Mucosa of rectum (tissue), 2 donors: ENCODE results near the gene NLGN1.

Source experiments
- H3K27ac ChIP-seq, 2 donors: one replicate each; pipeline ENCODE4 v1.7.0; 2013; ENCODE audit warnings: inconsistent platforms in 2 of 2, low read depth in 2 of 2, low read length in 2 of 2
- H3K27me3 ChIP-seq, 2 donors: one replicate each; pipeline ENCODE4 v1.7.0; 2013; ENCODE audit warnings: low read length in 2 of 2; ENCODE audit not compliant: control insufficient read depth in 2 of 2, insufficient read depth in 2 of 2
- H3K36me3 ChIP-seq, 2 donors: one replicate each; pipeline ENCODE4 v1.7.0; 2013; ENCODE audit warnings: low read length in 2 of 2; ENCODE audit not compliant: control insufficient read depth in 2 of 2, insufficient read depth in 2 of 2
- H3K4me1 ChIP-seq, 2 donors: one replicate each; pipeline ENCODE4 v1.7.0; 2013; ENCODE audit warnings: low read length in 2 of 2, mild to moderate bottlenecking in 1 of 2; ENCODE audit not compliant: control insufficient read depth in 2 of 2, insufficient read depth in 2 of 2
- H3K4me3 ChIP-seq, 2 donors: one replicate each; pipeline ENCODE4 v1.7.0; 2013; ENCODE audit warnings: low read length in 2 of 2
- H3K9ac ChIP-seq, 2 donors: one replicate each; pipeline ENCODE4 v1.7.0; 2013; ENCODE audit warnings: low read length in 2 of 2, low read depth in 1 of 2, mild to moderate bottlenecking in 1 of 2
- H3K9me3 ChIP-seq, 2 donors: one replicate each; pipeline ENCODE4 v1.7.0; 2013; ENCODE audit warnings: low read length in 2 of 2; ENCODE audit not compliant: control insufficient read depth in 2 of 2
- donor health status: healthy.
- donor health status: Normal muscosa, but diverticular disease.

The NLGN1 gene

DNA sequence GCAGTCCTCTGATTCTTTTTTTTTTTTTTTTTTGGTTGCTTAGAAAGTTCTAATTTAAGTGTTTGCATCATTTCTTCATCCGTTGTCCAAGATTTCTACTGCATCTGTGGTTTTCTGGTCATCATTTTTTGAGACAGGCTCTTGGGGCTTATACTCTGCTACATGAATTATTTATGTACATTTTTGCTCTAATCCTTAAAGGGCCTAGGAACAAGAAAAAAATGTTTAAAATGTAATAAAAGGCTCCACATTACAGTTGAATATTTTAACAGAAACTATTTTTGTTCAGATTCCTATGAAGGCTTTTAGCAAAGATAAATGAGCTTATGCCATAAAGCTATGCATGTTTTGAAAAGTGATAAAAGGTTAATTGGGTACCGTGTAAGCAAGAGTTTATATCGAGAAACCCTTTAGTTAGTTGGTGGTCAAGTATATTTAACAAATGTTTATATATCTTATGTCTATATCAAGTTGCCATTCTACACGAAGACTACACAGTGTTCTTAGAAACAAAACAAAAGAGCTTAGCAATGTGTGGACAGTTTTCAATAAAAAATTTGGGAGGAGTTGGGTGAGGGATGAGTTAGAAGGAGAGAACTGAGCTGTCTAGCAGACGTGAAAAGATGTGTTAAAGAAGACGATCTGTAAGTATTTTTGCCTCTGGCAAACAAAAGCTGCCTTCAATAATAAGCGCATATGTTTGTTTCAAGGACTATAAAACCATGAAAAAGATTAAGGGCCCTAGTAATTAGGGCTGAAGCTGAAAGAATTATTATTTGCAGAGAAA is 898.0 kb downstream of the NLGN1 start:
- Histone ChIP-seq H3K27me3 (no peaks in the 10 kb centered on the region), H3K36me3 (no peaks in the 10 kb centered on the region), H3K9me3 (no peaks in the 10 kb centered on the region), H3K4me3 (no peak overlapping the region), H3K27ac (no peak overlapping the region), H3K4me1 (no peaks in the 10 kb centered on the region), H3K9ac (no peak overlapping the region)

DNA sequence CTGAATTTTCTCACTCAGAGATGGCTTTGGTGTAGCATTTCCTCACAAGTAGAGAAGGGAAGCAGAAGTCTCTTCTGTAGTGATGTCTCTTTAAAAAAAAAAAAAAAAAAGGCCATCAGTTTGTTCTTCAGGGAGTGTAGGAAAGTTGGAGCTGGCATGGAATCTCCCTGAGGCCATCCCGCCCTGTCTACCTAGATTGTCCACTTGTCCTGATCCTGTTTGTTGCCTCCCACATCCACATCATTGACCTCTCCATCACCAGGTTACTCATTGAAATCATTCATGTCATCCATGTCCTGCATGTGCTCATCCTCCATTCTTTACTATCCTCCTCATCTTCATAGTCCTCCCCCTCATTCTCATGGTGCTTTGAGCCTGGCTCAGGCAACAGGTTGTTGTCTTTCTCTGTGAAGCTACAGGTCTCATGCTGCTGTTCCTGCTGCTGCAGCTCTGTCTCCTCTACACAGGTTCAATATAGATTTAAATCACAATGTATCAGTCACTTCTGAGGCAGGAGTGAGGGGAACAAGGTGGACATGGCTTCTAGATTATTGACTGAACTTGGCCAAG is 905.3 kb downstream of the NLGN1 start:
- Histone ChIP-seq H3K9me3 (no peaks in the 10 kb centered on the region), H3K4me1 (no peaks in the 10 kb centered on the region), H3K36me3 (no peaks in the 10 kb centered on the region), H3K27me3 (no peaks in the 10 kb centered on the region), H3K27ac (no peak overlapping the region), H3K9ac (no peak overlapping the region), H3K4me3 (no peak overlapping the region)

DNA sequence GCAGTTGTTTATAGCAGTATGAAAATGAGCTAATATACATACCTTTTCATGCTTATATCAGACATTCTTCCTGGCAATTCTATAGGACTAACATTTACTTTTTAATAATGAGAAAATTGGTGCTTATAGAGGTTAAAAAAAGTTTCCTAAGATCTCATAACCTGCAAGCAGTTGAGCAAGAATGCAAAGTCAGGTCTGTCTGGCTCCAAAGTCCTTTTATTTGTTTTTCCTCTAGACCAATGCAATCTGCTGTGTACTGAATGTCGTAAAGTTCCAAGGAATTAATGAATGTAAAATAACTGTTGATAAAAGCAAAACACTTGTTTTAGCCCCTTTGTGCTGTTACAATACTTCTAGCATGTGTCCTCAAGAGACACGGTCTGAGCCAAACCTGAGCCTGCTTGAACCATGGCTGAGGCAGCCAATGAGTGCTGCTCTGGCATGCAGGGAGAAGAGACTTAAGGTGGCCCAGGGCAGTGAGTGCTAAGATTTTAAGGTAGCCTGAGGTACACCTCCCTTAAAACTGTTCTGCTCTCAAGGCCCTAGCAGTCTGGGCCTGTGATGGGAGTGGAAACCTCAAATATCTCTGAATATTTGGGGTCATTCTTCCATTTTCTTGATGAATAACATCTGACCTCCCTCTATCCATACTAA is 906.5 kb downstream of the NLGN1 start:
- H3K4me3 ChIP-seq, result no peak overlapping the region
- H3K27ac ChIP-seq, result no peak overlapping the region
- H3K27me3 ChIP-seq, result no peaks in the 10 kb centered on the region
- H3K4me1 ChIP-seq, result no peaks in the 10 kb centered on the region
- no peaks in the 10 kb centered on the region for H3K36me3 ChIP-seq
- H3K9ac ChIP-seq, result no peak overlapping the region
- H3K9me3 ChIP-seq, result no peaks in the 10 kb centered on the region

DNA sequence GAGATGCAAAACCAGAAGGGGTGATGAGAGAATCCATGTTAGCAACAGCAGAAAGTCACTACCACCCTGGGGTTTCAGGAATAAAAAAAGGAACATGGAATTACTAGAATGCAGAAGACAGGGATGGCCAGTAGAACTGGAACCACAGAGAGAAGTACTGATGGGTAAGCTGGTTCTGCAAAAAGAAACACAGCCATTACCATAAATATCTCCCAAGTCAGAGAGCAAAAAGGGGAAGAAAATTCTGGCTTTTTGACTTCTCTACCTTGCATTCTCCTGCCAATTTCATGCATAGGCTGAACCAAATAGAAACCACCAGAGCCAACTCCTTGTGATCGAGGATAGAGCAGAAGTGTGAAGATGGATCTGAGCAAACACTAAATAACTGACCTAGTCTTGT is 911.2 kb downstream of the NLGN1 start:
- Histone ChIP-seq H3K27me3 (no peaks in the 10 kb centered on the region), H3K9me3 (no peaks in the 10 kb centered on the region)

DNA sequence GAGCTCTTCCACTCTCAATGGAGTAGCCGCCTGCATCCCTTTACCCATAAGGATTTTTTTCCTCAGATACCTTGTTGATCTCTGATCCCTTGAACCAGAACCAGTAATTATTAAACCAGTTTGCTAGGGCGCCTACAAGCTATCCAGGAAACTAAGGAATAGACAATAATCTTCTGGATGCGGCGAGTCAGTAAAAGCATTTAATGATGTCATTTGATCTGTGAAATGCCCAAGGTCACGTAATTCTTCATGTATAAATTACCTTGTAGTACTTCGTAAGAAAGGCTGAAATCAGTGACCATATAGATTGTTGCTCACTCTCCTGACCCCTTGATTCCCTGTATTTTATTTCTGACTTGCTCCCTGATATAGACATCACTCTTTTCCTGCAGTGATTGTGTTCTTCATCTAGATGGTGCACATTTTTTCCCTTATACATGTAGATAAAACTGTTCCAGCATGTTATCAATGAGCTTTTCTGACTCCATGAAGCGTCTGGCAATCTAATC is 913.0 kb downstream of the NLGN1 start:
- H3K4me3 ChIP-seq, result no peak overlapping the region
- H3K27me3 ChIP-seq, result no peaks in the 10 kb centered on the region
- no peak overlapping the region for H3K27ac ChIP-seq
- H3K36me3 ChIP-seq, result no peaks in the 10 kb centered on the region
- H3K9me3 ChIP-seq, result no peaks in the 10 kb centered on the region
- no peak overlapping the region for H3K9ac ChIP-seq
- no peaks in the 10 kb centered on the region for H3K4me1 ChIP-seq

More for the DNA sequence above, 911.2 kb downstream of the NLGN1 start:
- no peak overlapping the region for H3K9ac ChIP-seq
- no peaks in the 10 kb centered on the region for H3K4me1 ChIP-seq
- no peak overlapping the region for H3K4me3 ChIP-seq
- H3K27ac ChIP-seq, result no peak overlapping the region
- H3K36me3 ChIP-seq, result no peaks in the 10 kb centered on the region

DNA sequence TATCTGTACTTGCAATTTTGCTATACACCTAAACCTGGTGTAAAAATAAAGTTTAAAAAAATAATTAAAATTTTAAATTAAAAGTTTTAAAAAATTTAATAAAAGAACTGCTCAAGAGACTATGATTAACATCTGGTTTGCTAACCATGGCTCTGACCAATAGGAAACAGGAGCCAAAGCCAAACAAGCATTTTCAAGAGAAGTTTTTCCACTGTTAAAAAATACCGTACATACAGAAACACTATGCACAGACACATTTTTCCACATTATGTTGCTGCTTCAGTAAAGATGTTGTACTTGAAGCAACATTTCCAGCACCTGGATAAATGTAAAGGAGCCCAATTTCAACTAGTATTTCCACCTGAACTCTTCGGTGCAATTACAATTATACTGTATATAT is 917.7 kb downstream of the NLGN1 start:
- Histone ChIP-seq H3K27ac (no peak overlapping the region), H3K9me3 (no peaks in the 10 kb centered on the region), H3K36me3 (no peaks in the 10 kb centered on the region), H3K4me1 (no peaks in the 10 kb centered on the region), H3K4me3 (no peak overlapping the region), H3K27me3 (no peaks in the 10 kb centered on the region), H3K9ac (no peak overlapping the region)

DNA sequence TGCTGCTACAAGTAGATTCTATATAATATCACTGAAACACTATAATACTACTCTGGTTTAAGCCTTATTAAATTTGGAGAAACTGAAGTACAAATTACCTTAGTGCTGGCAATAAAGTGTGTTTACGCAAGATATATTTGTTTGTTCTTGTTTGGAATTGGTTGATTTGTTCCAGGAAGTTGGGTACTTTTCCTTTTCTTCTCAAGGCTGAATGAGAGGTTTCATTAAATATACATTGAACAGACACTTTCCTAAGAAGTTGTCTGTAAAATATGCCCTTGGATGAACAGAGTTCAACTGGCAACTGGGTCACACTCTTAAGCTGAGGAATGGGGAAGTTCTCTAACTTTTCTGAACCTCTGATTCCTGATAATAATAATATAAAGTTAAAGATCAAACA is 919.5 kb downstream of the NLGN1 start:
- Histone ChIP-seq H3K4me1 (no peaks in the 10 kb centered on the region), H3K9ac (no peak overlapping the region), H3K4me3 (no peak overlapping the region), H3K27me3 (no peaks in the 10 kb centered on the region), H3K9me3 (no peaks in the 10 kb centered on the region), H3K27ac (no peak overlapping the region), H3K36me3 (no peaks in the 10 kb centered on the region)

DNA sequence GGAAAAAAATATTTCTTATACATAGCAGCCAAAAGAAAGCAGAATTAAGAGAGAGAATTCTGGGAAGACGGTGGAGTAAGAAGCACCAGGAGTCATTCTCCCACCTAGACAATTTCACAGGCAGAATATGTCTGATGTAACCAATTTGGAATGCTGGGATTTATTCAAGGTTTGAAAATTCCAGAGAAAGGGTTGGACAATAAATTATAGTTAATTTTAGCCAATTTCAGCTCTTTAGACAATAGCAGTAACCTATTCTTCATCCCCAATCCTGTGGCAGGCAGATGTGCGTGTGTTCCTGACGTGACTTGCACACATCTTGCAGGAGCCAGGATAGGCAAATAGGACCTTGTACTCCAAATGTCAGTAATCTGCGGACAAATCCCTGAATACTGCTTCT is 920.6 kb downstream of the NLGN1 start:
- Histone ChIP-seq H3K27ac (no peak overlapping the region), H3K9ac (no peak overlapping the region), H3K27me3 (no peaks in the 10 kb centered on the region), H3K9me3 (no peaks in the 10 kb centered on the region), H3K36me3 (no peaks in the 10 kb centered on the region), H3K4me1 (no peaks in the 10 kb centered on the region), H3K4me3 (no peak overlapping the region)

DNA sequence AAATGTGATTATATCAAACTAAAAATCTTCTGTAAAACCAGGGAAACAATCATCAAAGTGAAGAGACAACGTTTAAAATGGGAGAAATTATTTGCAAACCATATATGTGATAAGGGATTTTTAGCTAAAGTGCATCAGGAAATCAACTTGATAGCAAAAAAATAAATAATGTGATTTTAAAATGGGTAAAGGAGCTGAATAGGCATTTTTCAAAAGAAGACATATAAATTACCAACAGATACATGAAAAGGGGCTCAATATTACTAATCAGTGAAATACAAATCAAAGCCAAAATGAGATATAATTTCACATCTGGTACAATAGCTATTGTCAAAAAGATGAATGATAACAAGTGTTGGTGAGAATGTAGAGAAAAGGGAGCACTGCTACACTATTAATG is 924.0 kb downstream of the NLGN1 start:
- no peaks in the 10 kb centered on the region for H3K27me3 ChIP-seq
- H3K9me3 ChIP-seq, result no peaks in the 10 kb centered on the region
- no peak overlapping the region for H3K4me3 ChIP-seq
- no peaks in the 10 kb centered on the region for H3K36me3 ChIP-seq
- H3K27ac ChIP-seq, result no peak overlapping the region
- no peaks in the 10 kb centered on the region for H3K4me1 ChIP-seq
- H3K9ac ChIP-seq, result no peak overlapping the region

DNA sequence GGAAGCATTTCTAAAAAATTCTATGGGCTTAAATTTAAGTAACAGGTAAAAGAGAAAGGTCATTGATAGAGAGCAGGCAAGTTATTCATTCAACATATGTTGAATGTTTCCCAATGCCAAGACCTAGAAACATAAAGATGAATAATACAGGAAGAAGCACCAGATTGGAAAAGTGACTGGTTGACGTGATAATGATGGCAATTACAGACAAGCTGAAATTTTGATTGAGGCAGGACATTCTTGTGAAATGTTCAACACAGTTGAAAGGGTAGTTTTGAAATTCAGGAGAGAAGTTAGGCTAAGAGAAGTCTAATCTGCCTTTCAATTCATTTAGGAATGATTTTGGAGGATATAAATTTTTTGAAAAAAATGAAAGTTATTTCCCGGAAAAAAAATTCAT is 925.2 kb downstream of the NLGN1 start:
- Histone ChIP-seq H3K27me3 (no peaks in the 10 kb centered on the region), H3K4me1 (no peaks in the 10 kb centered on the region), H3K27ac (no peak overlapping the region), H3K4me3 (no peak overlapping the region), H3K36me3 (no peaks in the 10 kb centered on the region), H3K9ac (no peak overlapping the region), H3K9me3 (no peaks in the 10 kb centered on the region)
